Stomach (tissue), 4 donors: ENCODE results near the gene RFTN1.

Experiments used
- CTCF ChIP-seq, 7 experiments: fragments of 450-650 bp in 4 of 7; fragments of 200-600 bp in 3 of 7; sonication (generic) in 3 of 7; IDR thresholded peaks; one replicate each; pipeline ENCODE4 v1.5.1; 2016 to 2019; ENCODE audit warnings: antibody characterized with exemption in 7 of 7, control low read depth in 2 of 7, mild to moderate bottlenecking in 1 of 7
- POLR2AphosphoS5 ChIP-seq, 3 donors: sonication (generic); formaldehyde crosslinking; IDR thresholded peaks; one replicate each; pipeline ENCODE4 v1.6.1; 2016; ENCODE audit warnings: antibody characterized with exemption in 3 of 3

GRCh38 chr3:16350597-16351318, 162.7 kb downstream of the RFTN1 start:
- TF ChIP-seq CTCF (IDR thresholded peaks at IDR 0.05) (no peak), POLR2AphosphoS5 (IDR thresholded peaks at IDR 0.05) (no peak)
